DND-41 (cell line): ENCODE results near the gene CCDC91.

ENCODE experiments used
- ATAC-seq: fragments of 200-7000 bp; cut with Tn5 transposase; 3 replicates; pipeline ENCODE4 v1.9.1; 2021; ENCODE audit warnings: low read depth; ENCODE audit not compliant: insufficient read depth
- DNase-seq: peaks from one replicate; pipeline ENCODE4 v3.0.0-alpha.2; 2020
- H2AFZ ChIP-seq: 2 replicates; pipeline ENCODE4 v1.6.0; 2012; ENCODE audit warnings: low read depth, low read length
- H3K27ac ChIP-seq: 2 replicates; pipeline ENCODE4 v1.5.1; 2012; ENCODE audit warnings: low read length, inconsistent platforms
- H3K27me3 ChIP-seq: fragments of 200-600 bp; sonication (generic); 2 replicates; pipeline ENCODE4 v1.6.0; 2012; ENCODE audit warnings: low read length, mild to moderate bottlenecking, inconsistent platforms; ENCODE audit not compliant: insufficient read depth, poor library complexity
- H3K36me3 ChIP-seq: 2 replicates; pipeline ENCODE4 v1.5.1; 2012; ENCODE audit warnings: low read length, inconsistent platforms; ENCODE audit not compliant: insufficient read depth
- H3K4me1 ChIP-seq: 2 replicates; pipeline ENCODE4 v1.5.1; 2012; ENCODE audit warnings: mild to moderate bottlenecking, low read length; ENCODE audit not compliant: insufficient read depth
- H3K4me2 ChIP-seq: 2 replicates; pipeline ENCODE4 v1.6.0; 2012; ENCODE audit warnings: mild to moderate bottlenecking, moderate library complexity, low read length, inconsistent platforms; ENCODE audit not compliant: insufficient read depth
- H3K4me3 ChIP-seq, 2 experiments: fragments of 200-600 bp in 1 of 2; shearing (Covaris generic) in 1 of 2; 2 replicates each; pipeline ENCODE4 v1.5.1; 2012 to 2016; ENCODE audit warnings: inconsistent platforms in 2 of 2, low read length in 2 of 2, mild to moderate bottlenecking in 2 of 2, low read depth in 1 of 2, moderate library complexity in 1 of 2
- H3K79me2 ChIP-seq: 2 replicates; pipeline ENCODE4 v1.6.0; 2012; ENCODE audit warnings: low read length, inconsistent platforms; ENCODE audit not compliant: insufficient read depth
- H3K9ac ChIP-seq: 2 replicates; pipeline ENCODE4 v1.6.0; 2012; ENCODE audit warnings: low read depth, mild to moderate bottlenecking, inconsistent platforms, low read length, moderate library complexity
- H3K9me3 ChIP-seq: 2 replicates; pipeline ENCODE4 v1.5.1; 2012; ENCODE audit warnings: low read length, moderate library complexity, mild to moderate bottlenecking, inconsistent platforms; ENCODE audit not compliant: insufficient read depth, severe bottlenecking
- H4K20me1 ChIP-seq: 2 replicates; pipeline ENCODE4 v1.6.0; 2012; ENCODE audit warnings: low read length; ENCODE audit not compliant: insufficient read depth
- EZH2 ChIP-seq: IDR thresholded peaks from 3 replicates; pipeline ENCODE4 v1.6.1; 2012; ENCODE audit warnings: borderline replicate concordance, low read depth, mild to moderate bottlenecking, moderate library complexity, low read length, inconsistent platforms; ENCODE audit not compliant: severe bottlenecking
- TF ChIP-seq, protein P1 (sequence below): IDR thresholded peaks from 2 replicates; pipeline ENCODE4 v1.5.1; 2012; ENCODE audit warnings: borderline replicate concordance, low read length, moderate library complexity, mild to moderate bottlenecking; ENCODE audit not compliant: poor library complexity, severe bottlenecking; ENCODE audit errors: extremely low read depth

Gene CCDC91

DNA sequence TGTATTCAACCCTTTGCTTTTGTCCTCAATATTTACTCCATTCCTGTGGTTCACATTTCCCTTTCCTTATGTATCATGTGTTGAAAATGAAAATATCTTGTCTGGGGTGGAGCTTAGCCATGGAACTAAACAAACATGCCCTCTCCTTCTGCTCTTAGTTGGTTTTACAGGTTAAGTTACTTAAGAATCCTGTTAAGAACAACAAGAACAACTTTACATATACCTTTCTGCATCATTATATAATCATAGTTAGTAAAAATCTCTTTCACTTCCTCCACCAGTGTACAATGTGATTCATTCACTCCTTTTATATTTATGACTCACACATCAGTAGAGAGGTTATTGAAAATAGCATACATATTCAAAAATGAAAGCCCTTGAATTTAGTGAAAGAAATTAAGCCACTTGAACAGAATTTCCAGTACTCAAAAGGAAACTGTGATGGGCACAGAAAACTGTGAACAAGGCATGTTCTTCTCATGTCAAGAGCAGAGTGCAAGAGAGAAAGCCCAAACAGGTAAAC lies 307.7 kb downstream of the CCDC91 start:
- H3K36me3 ChIP-seq: peaks cover 4% of the 10 kb centered on the region; the same call in 1 of the 2 replicates
- H3K9me3 ChIP-seq: no peaks in the 10 kb centered on the region
- no peaks in the 10 kb centered on the region for H3K79me2 ChIP-seq
- no peak overlapping the region for H3K27ac ChIP-seq
- H3K4me3 ChIP-seq: no peak overlapping the region
- no peaks in the 10 kb centered on the region for H3K27me3 ChIP-seq
- H4K20me1 ChIP-seq: no peaks in the 10 kb centered on the region
- H3K9ac ChIP-seq: no peak overlapping the region
- ATAC-seq (no peak), DNase-seq (no peak)
- no peak overlapping the region for H2AFZ ChIP-seq
- TF ChIP-seq, protein P1, sequence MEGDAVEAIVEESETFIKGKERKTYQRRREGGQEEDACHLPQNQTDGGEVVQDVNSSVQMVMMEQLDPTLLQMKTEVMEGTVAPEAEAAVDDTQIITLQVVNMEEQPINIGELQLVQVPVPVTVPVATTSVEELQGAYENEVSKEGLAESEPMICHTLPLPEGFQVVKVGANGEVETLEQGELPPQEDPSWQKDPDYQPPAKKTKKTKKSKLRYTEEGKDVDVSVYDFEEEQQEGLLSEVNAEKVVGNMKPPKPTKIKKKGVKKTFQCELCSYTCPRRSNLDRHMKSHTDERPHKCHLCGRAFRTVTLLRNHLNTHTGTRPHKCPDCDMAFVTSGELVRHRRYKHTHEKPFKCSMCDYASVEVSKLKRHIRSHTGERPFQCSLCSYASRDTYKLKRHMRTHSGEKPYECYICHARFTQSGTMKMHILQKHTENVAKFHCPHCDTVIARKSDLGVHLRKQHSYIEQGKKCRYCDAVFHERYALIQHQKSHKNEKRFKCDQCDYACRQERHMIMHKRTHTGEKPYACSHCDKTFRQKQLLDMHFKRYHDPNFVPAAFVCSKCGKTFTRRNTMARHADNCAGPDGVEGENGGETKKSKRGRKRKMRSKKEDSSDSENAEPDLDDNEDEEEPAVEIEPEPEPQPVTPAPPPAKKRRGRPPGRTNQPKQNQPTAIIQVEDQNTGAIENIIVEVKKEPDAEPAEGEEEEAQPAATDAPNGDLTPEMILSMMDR: no peak
- TF ChIP-seq EZH2: no peak
- H3K4me1 ChIP-seq: no peaks in the 10 kb centered on the region
- H3K4me2 ChIP-seq: no peak overlapping the region

DNA sequence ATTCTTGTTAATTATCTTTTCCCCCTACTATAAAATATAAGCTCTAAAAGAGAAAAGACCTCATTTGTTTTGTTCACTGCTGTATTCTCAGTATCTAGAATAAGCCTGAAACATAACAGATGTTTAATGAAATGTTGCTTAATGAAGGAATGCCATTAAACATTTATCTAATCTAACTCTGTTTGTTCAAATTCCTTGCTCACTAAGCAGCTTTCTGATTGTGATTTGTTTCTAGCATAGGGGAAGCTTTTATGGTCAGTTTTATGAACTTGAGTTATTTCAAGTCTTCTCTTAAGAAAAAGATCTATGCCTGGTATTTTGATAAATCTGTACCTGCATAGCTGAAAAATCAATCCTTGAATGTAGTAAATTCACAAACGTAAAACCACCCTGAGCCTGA lies 308.6 kb downstream of the CCDC91 start:
- TF ChIP-seq EZH2: no peak
- TF ChIP-seq, protein P1: no peak
- Histone ChIP-seq H3K27me3 (no peaks in the 10 kb centered on the region), H4K20me1 (no peaks in the 10 kb centered on the region), H3K9ac (no peak overlapping the region), H2AFZ (no peak overlapping the region), H3K4me3 (no peak overlapping the region), H3K9me3 (no peaks in the 10 kb centered on the region), H3K4me1 (no peaks in the 10 kb centered on the region), H3K27ac (no peak overlapping the region), H3K4me2 (no peak overlapping the region), H3K36me3 (peaks cover 4% of the 10 kb centered on the region; the same call in 1 of the 2 replicates), H3K79me2 (no peaks in the 10 kb centered on the region)
- ATAC-seq (no peak), DNase-seq (no peak)

DNA sequence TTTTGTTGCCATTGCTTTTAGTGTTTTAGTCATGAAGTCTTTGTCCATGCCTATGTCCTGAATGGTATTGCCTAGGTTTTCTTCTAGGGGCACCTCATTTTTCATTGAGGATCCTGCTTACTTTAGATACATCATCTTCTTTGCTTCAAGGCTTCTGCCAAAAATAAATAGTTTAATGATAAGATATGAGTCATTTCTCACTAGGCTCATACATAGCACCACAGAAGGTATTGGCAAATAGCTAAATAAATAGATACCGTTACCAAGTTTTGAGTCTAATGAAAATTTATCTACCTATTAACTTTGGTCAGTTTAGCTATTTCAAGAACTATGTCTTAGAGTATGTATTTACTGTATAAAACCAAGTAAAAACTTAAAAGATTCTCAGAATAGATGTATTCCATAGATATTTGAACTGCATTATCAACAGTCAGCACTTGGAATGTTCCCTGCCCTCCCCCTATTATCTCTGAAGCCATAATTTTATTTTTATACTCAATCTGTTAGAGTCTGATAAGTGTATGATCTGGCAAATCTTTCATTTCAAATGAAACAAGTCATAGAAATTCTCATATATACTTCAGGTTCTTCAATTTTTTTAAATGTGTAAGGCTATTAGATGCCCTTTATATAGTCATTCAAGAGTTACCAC lies 310.2 kb downstream of the CCDC91 start:
- H3K79me2 ChIP-seq: no peaks in the 10 kb centered on the region
- H2AFZ ChIP-seq: no peak overlapping the region
- no peaks in the 10 kb centered on the region for H3K4me1 ChIP-seq
- no peak overlapping the region for H3K4me2 ChIP-seq
- TF ChIP-seq EZH2: no peak
- TF ChIP-seq, protein P1: no peak
- no peak overlapping the region for H3K27ac ChIP-seq
- H3K9ac ChIP-seq: no peak overlapping the region
- no peaks in the 10 kb centered on the region; the same call in 1 of the 2 replicates for H3K36me3 ChIP-seq
- ATAC-seq (no peak), DNase-seq (no peak)
- no peaks in the 10 kb centered on the region for H3K9me3 ChIP-seq
- H3K27me3 ChIP-seq: no peaks in the 10 kb centered on the region
- H4K20me1 ChIP-seq: no peaks in the 10 kb centered on the region
- no peak overlapping the region for H3K4me3 ChIP-seq
